Measurements from ENCODE around the gene ESYT2.

ESYT2 gene

DNA sequence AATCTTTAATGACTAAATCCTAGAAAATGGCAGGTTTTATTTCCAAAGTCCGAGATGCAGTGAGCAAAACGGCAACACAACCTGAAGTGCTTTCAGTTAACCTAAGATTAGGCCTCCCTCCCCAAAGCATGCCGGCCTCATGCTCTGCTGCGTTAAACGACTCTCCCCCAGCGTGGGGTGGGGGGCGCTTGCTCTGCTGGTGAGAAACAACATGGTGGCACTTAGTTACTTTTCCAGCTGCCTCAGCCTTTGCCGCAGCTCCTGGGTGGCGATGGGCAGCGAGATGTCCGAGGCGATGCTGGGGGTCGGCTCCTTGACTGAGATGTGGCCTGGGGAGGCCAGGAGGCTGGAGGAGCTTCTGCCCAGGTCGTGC is 88.0 kb downstream of the ESYT2 start:
- DNase-seq: no peak

- DNase-seq: peak; percentile 98
Measured at GRCh38 chr7:158740657-158741293, 88.5 kb downstream of the ESYT2 start.

GRCh38 chr7:158740013-158740656 is 89.2 kb downstream of the ESYT2 start:
- DNase-seq: peak; percentile 98

DNA sequence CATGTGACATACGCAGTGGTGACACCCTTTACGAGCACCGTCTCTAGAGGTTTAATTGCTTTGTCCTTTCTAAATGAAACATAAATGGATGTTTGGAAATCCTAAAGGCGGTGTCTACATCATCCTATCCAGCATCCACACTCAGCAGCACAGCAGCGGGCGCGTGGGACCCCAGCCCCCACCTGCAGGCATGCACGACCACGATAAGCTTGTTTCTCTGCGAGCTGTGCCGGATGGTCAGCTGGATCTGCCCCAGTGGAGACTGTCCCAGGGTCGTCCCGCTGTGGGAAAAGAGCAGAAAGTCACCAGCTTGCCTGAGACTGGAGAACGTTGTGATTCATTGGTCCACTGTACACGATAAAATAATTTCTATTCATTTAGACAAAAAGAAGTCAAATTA is 90.5 kb downstream of the ESYT2 start:
- no peak for DNase-seq

- no peak for DNase-seq
Measured at GRCh38 chr7:158737064-158737695, 92.1 kb downstream of the ESYT2 start.

GRCh38 chr7:158735935-158736334 is 93.4 kb downstream of the ESYT2 start:
- no peak for DNase-seq

DNA sequence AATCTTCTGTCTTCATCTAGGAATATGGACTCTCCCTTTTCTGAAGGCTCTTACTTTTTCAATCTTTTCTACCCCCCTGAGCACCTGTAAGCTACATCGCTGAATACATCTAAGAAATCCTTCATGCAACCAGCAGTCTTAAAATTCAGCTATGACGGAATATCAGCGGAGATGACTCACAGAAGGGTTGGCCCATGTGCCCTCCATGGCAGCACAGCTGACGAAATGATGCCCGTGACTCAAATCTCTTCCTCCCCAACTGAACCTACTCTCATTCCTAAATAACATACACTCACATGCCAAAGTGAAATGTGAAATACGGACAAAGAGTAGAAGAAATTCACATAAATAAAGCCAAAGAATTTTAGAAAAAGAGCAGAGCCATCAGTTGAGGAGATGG is 94.4 kb downstream of the ESYT2 start:
- DNase-seq: peak; percentile 74

DNA sequence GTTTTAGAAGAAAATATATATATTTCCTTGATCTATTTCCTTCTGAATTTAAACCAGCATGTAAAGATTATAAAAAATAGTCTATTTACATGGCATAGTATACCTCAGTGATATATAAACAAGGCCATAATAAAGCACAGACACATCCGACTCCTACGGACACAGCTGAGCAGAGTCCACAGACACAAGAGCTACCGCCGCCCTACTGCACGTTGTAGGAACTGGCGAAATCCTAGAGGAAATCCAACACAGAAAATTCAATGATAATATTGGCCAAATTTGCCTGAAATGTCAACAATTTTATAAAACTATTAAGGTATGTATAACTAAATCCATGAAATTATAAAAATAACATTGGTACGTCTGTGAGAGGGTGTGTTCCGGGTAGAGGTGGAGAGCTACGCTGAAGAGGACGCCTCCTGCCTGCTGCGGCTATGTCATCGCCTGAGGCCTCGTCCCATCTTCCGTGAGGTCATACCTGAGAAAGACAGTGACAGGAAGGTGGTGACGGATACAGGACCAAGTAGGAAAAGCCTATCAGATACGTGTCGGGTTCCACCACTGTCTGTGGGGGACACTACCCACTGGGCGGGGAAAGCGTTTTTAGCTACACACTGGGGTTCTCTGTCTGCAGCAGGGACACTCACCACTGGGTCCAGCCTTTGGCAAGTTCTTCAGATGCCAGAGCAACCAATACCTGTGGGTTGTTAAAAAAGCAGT is 95.4 kb downstream of the ESYT2 start:
- no peak for DNase-seq

GRCh38 chr7:158733220-158733519 is 96.1 kb downstream of the ESYT2 start:
- no peak for DNase-seq

GRCh38 chr7:158732494-158733219 is 96.7 kb downstream of the ESYT2 start:
- DNase-seq: no peak

DNA sequence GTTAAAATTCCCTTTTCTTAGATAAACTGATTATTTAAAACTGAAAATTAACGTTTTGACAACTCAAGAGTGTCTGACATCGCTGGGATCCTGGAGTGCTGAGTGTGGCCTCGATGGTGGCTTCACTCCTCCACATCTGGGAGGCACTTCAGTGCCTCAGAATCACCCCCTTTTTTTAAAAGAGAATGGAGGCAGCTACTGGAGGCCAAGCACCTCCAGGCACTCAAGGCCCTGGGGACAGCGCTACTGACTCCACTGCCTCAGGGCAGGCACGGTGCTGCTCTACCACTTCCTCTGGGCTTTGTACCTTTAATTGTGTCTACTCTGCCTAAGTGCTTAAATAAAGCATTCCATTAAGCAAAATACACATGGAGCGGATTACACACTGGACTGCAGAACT is 97.5 kb downstream of the ESYT2 start:
- DNase-seq: no peak

DNA sequence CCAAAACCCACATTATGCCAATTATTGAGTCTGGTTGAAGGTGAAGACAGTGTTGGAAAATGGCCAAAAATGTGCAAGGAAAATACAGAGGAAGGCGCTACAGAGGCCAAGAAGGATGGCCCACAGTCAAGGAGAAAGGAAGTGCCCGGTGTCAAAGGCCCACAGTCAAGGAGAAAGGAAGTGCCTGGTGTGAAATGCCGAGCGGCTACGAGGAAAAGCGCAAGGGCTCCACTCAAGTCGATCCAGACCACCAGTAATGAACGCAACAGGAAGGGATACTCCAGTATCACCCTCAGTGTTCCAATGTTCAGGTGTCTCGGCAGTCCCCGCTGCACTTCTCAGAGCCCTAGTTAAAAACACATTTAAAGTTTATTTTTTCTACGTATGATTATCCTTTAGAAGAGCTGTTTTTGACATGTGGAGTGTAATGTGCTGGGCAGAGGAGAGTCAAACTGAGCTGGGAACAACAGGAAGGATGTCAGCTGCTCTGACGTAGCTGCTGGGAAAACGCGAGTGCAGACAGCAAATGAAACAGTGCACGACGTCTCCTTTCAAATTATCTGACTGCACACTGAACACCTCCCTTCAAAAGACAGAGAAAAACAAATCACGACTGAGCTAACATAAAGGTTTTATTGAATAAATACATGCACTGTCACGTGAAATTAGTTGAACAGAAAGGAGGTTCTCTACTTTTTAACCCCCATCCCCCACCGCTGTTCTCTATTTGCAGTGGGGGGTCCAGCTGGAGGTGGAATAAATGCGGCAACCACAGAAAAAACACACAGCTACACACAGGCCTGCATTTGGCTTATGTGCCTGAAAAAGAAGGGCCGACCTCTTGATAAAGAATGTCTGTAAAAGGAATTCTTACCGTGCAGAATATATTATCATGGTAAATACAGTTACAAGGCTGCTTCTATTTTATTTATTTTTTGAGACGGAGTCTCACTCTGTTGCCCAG is 98.6 kb downstream of the ESYT2 start:
- DNase-seq: no peak

DNA sequence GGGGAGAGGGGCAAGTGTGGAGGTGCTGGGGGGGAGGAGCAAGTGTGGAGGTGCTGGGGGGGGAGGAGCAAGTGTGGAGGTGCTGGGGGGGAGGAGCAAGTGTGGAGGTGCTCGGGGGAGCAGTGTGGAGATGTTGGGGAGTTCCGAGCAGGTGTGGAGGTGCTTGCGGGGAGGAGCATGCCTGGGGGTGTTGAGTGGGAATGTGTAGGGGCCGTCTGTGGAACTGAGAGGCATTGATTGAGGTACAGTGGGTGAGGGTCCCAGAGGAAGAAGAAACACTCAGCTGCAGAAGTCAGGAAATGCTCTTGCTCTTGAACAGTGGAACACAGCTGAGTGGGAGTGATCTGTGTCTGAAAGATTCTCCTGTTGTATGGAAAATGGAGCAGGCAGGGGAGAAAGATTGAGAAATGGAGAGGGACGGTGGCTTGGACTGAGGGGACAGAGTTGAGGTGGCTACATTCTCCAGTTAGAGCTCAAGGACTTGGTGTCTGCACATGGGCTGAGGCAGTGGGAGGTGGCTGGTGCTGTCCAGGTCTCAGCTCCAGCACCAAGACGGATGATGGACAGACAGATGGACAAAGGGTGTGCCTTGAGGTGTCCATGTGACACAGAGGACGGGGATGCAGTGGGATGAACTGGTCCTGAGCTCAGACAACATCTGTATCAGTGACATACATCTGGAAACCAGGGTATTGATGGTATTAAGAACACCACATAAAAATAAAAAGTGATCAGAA is 99.5 kb downstream of the ESYT2 start:
- DNase-seq: no peak

DNA sequence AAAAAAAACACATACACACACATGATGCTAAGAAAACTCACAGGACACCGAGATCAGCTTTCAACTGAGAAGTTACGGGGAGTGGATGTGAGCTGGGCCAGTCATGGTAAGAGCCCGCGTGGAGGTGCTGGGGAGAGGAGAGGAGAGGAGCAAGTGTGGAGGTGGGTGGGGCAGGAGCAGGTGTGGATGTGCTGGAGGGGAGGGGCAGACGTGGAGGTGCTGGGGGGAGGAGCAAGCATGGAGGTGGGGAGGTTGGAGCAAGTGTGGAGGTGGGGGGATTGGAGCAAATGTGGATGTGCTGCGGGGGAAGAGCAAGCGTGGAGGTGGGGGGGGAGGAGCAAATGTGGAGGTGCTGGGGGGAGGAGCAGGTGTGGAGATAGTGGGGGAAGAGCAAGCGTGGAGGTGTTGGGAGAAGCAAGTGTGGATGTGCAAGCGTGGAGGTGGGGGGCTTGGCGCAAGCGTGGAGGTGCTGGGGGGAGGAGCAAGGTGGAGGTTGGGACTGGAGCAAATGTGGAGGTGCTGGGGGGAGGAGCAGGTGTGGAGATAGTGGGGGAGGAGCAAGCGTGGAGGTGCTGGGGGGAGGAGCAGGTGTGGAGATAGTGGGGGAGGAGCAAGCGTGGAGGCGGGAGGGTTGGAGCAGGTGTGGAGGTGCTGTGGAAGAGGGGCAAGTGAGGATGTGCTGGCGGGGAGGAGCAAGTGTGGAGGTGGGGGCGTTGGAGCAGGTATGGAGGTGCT is 100.2 kb downstream of the ESYT2 start:
- DNase-seq: no peak

- DNase-seq: no peak
Measured at GRCh38 chr7:158727690-158728089, 101.6 kb downstream of the ESYT2 start.

DNA sequence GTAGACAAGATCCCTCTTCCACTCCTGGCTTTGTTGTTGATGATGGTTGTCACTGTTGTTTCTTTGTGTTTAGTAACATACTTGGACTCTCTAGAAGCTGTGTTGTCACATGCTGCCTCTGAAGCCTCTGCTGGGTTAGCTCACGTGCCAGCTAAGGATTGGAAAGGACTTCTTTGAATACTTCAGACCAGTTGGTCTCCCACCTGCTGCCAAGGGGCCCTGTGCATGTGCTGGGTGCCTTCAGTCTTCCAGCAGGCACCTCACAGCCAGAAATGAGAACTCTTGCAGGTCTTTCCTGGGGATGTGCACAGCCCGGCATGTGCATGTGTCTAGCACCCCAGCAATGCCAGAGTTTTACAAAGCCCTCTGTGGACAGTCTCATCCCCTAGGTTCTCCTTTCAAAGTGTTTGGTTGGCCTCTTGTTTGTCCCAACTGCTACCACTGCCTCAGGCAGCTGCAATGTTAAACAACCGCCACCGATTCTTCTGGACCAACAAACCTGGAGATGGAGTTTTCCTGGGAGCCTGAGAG is 103.0 kb downstream of the ESYT2 start:
- no peak for DNase-seq

DNA sequence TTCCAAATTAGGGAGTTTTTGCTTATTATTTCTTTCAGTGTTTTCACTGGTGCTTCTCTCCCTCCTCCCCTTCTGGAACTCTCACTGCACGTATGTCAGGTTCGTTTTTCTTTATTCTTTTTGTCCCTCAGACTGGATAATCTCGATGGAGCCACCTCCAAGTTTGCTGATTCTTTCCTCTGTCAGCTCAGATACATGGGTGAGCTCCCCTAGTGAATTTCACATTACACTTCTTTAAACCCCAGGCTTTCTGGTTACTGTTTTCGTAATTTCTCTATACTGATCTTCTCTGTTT is 103.9 kb downstream of the ESYT2 start:
- DNase-seq: no peak

- no peak for DNase-seq
Measured at GRCh38 chr7:158724658-158725505, 104.4 kb downstream of the ESYT2 start.

- no peak for DNase-seq
Measured at GRCh38 chr7:158723714-158724385, 105.5 kb downstream of the ESYT2 start.
